Activated CD4-positive, CD25-positive, alpha-beta regulatory T cell treated with anti-CD3 and anti-CD28 coated beads, Interleukin-2, amount 50 U/mL, for 72 hours (primary cell): ENCODE data around the gene TIMP4.
A peak's percentile ranks its signal among the peaks of the same experiment; 100 is the strongest.

Source experiments
- DNase-seq: peaks from one replicate; pipeline ENCODE4 v3.0.0; 2021

Gene TIMP4

DNA sequence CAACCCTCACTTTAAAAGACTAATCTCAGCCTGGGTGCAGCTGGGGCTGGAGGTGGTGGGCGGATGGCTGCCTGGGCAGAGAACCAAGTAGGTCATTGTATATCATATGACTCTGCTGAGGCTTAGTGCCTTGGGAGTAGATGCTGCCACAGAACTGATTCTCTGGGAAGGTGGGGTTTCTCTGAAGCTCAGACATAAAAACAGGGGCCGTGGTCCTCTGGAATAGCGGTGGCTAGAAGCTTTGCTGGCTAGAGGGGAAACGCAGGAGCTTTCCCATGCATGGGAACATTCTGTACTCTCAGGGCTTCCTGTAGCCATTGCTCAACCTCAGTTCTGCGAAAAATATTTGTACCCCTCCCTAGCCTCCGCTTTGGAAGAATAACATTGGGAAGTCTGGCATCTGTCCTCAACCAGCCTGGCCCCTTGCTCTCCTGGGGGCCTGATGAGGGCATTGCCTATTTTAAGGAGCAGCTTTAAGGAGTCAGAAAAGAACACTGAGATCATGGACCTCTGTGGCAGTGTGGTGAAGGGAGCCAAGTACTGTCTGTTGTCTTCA is 14.7 kb downstream of the TIMP4 start:
- DNase-seq: no peak

DNA sequence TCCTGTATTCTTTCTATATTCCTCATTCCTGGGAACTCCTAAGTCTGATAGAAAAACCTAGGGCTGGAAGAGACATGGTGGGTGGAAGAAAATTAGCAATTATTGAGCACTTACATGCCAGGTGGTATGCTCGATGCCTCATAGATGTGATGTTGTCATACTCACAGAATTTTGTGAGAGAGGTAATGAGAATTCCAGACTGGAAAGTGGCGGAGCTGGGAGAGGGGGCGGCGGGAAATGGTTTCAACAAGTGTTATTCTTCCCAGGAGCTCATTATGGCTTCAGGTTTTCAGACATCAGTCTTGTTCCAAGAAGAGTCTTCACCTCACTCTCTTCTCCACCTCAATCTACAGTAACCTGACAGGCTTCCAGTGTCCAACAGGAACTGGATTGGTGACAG is 16.2 kb downstream of the TIMP4 start:
- DNase-seq: no peak

DNA sequence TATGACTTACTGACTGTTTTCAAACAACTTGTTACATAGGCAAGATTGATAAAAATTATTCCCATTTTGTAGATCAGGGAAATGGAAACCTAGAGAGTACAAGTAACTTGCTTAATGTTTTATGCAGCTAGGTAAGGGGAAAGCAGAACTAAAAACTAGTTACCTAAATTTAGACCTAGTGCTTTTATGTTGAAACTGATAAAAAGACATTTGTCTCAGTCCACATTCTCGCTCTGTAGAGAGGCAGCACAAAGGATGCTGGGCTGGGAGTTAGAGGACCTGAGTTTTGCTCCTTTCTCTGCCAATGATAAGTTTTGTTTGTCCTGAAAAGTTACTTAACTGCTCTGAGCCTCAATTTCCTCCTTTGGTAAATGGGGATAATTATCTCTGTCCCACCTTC is 17.4 kb downstream of the TIMP4 start:
- no peak for DNase-seq

DNA sequence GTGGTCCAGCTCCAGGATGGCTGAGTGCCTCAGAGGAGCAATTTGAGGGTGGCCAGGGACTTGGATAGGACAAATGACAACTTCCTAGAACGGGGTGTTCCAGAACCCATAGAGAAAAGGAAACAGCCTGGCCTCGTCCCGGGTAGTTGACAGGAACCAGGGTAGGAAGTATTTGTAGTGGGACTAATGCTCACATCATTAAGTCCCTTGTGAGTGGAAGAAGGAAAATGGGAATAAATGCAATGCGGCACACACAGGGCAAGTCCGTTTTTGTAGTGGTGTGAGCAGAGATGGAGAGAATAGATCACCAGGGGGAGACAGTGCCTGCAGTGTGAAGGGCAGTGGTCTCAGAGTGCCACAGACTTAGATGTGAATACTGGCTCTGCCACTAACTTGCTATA is 19.6 kb downstream of the TIMP4 start:
- DNase-seq: no peak

DNA sequence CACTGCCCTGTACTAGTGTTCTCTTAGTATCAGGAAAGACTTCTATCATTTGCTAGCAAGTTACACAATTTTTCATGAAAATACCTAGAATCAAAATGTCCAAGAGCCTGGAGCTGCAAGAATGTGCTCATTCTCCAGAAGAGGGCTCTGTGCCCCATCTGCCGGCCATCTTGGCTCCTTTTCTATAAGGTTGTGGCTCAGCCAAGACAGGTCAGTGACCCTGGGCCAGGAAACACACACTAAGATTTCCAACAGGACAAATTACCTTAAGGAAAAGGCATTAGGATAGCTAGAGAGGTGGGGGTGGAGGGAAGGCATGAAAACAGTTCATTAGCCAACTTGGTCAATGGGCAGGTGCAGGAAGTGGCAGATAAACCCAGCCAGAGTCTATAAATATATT is 20.7 kb downstream of the TIMP4 start:
- DNase-seq: no peak

DNA sequence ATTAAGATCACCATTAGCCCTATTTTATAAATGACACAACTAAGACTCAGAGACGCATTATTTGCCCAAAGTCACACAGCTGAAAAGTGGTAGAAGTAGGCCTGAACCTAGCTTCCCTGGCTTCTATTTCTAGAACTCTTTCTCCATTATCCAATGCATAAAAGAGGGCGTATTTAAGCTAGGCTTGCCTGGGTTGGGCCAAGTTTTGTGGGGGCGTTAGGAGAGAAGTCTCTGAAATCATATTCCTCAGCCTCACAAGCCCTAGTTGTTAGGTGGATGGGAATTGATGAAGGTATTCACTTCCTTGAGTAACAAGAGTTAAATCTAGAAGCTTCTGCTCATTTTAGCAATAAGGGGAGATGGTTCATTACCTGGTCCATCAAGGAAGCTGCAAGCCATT is 22.3 kb downstream of the TIMP4 start:
- DNase-seq: no peak

DNA sequence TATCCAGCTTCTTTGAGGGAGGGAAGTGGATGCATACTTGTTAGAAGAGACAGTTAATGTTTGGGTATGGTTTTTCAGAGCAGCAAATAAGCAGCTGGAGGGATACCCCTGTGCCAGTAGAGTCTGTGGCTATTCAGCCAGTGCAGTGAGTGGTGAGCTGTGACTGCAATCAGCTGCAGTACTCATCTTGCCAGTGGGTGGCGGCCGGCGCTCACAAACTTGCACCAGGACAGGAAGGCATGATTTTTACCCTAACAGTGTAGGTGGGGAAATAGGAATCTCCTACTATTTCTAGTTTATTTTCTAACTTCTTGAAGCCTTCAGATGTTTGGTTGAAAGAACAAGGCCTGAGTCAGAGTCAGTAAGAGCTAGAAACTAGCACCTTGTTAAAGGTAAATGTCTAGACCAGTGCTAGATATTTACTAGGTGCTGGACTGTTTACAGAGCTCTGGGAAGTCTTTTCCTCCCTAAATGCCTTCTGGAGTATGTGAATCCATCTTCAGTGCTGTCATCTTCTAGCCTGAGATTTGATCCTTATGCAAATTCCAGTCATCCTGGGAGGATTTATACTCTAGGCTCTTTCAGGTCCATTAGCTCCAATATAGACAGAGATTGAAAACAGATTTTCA is 23.6 kb downstream of the TIMP4 start:
- peak; percentile 62 for DNase-seq

DNA sequence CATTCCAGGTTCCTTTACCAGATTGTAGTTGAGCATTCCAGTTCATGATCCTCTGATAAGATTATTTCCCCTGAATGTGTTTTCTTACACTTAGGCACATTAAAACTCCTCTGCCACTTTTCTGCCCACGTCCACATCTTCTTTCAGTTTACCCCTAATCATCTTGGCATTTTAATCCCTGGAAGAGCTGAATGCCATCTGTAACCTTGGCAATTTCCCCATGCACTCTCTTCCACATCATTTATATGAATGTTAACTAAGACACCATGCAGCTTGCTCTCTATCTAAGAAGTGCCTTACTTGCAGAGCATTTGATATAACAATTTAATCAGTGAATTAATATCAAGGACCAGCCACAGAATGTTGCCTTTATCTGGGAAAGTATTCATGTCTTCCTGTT is 25.8 kb downstream of the TIMP4 start:
- no peak for DNase-seq

DNA sequence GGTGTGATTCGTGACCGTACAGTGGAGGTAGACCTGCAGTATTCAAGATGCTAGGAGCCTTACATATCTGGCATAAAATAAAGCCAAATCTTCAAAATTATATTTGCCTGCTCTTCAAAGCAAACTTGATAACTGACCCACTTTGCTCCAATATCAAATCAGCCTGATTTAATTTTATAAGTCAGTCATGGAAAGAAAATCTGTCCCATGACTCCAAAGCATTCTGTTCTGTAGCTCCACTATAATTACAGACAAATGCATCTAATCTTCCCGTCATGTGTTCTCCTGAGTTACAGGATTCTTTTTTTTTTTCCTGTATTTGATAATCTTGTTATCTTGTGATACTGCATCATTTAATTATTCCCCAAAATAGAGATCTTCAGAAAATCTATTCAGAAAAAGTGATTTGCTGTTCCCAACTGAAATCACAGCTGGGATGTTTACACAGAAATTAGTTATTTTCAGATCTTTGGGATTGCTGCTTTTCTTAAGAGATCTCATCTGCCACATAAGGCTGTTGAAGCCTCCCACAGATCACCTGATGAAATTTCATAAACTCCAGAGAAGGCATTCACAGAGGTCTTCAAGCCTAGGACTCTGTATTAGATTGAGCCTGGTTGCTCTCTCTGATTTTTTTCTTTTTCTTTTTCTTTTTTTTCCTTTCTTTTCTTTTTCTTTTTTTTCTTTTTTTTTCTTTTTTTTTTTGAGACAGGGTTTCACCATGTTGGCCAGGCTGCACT is 27.2 kb downstream of the TIMP4 start:
- DNase-seq: no peak

DNA sequence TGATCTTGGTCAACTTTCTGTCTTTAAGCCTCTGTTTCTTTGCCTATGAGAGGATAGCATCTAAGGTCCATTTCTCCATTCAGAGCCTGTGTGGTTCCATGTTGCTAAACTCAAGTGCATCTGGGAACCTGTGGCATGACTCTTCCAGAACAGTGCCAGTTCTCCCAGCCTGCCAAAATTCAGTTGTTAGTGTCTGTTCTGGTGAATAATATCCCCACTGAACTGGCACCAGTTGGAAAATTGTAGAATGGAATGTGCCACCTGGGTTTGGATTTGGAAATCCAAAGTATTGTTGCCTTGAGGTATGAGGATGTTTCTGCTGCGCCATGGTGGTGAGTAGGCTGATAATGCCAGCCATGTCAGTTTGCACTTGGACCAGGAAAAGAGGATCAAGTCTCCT is 31.3 kb downstream of the TIMP4 start:
- DNase-seq: no peak

DNA sequence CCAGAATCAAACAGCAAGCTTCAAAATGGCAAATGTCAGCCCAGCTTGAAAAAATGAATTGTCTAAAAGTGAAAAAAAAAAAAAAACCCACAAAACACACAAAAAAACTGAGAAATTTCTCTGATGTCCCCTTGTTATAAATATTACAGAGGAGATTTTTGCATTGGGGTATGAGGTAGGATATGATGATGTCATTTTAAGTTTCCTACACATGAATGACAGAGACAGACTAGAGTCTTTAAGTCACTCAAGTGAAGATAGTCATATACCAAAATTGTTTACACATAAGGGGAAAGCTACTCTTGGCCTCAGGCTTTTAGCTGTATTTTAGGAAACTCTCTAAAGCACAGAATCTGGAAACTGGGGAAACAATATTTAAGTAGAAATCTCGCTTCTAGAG is 32.9 kb downstream of the TIMP4 start:
- DNase-seq: no peak

DNA sequence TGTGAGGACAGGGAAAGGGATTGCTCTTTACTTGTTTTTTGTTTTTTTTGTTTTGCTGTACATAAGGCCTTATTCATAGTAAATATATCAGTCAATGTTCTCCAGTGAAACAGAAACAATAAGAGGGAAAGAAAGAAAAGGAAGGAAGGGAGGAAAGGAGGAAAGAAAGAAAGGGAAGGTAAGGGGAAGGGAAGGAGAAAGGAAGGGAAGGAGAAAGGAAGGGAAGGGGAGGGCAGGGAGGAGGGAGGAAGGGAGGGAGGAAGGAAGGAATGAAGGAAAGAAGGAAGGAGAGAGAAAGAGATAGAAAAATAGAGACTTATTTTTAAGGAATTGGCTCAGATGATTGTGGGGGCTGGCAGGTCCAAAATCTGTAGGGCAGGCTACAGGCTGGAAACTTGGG is 37.2 kb downstream of the TIMP4 start:
- DNase-seq: no peak

DNA sequence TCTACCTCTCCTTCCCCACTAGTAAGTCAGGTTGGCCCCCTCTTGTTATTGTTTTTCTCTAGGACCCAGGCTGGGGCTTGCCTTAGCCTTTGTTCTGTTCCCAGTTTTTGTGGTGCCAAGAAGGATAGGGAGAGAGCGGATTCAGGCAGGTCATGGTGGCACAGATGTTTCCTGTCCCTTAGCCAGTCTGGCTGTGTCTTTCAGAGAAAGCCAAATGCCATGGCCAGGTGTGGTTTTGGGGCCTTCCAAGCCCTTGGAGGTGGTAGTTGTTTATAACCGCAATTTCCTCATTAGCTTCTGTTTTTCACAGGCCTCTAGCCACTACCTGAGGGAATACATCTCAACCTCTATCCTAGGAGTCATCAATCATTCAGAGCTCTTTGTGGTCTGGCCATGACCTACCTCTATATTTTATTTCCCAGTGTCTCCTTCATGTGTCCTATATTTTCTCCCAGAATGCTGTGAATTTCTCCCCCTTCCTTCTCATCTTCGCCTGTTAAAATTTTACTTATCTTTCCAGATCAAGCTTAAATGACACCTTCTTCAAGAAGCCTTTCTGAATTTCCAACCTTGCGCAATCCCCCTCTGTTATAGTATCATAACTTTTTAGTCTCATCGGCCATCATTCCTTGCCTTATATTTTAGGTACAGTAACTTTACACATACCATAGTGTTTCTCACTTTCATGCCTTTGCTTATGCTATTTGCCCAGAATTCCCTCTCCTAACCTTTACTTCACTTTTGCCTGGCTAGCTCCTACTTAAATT is 38.2 kb downstream of the TIMP4 start:
- no peak for DNase-seq

DNA sequence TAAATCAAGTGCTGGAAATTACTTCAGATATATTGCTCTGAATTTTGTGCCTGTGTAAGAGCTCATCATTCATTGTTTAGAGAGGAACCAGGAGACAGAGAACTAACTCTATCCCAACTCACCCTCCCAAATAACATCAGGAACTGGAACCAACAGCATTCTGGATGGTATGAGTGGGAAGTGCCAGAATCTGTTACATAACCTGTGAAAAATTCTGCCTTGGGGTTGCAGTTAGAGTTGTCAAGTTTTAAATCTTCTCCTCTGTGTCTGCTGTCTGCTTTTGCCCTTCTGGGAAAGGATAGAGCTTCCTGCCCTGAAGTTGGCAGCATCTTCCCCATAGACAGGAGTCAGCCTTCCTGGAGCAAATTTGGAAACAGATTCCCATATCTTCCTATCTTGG is 41.2 kb downstream of the TIMP4 start:
- no peak for DNase-seq

DNA sequence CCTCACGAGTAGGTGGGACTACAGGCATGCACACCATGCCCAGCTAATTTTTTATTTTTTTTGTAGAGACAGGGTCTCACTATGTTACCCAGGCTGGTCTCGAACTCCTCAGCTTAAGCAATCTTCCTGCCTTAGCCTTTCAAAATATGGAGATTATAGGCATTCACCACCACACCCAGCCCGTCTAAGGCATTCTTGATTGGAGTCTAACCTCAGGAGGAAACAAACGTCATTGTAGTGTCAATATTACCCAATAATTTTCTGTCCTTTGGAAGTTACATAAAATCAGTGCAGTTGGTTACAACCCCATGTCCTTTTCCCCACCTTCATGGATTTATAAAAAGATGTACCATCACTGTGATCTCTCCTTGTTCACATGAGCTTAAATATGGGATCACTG is 41.8 kb downstream of the TIMP4 start:
- no peak for DNase-seq

DNA sequence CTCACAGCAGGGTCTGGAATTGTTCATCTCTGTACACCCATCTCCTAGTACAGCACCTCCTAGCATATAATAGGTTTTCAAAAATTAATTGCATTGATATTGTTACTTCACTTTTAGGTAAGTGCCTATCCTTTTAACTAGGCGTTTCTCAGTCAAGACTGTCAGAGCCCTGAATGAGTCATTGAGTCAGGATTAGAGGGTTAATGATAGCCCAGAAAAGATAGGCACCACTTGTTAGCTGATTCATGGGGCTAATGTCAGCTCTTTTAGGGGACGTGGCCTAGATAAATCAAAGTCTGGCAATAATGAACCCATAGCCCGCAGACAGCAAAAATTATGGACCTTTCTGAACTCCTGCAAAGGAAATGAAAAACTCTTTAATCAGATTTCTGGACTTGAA is 42.9 kb downstream of the TIMP4 start:
- no peak for DNase-seq

DNA sequence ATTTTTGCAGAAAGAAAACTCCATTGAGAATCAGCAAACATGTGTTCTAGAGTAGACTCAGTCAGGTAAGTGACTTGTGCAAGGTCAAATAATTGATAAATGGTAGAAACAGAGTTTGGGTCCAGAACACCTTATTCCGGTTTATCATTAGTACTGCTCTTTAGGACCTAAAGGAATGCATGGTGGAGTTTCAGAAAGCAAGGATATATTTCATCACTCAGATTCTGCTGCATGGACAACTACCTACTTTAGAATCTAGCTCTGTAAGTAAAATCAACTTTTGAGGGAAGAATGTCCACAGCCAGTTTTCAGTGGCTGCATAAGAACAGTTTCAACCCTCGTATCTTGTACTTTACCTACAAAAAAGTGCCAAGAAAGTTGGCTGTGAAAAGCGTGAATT is 43.6 kb downstream of the TIMP4 start:
- no peak for DNase-seq

DNA sequence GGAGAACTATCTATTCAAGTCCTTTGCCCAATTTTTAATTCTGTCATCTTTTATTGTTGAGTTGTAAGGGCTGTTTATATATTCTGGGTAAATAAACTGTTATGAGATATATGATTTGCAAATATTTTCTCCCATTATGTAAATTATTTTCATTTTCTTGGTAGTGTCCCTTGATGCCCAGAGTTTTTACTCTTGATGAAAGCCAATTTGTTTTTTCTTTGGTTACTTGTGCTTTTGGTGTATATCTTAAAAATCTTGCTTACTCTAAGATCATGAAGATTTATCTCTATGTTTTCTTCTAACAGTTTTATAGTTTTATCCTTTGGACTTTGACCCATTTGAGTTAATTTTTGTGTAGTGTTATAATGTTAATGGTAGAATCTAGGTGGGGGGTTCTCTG is 44.5 kb downstream of the TIMP4 start:
- DNase-seq: no peak

DNA sequence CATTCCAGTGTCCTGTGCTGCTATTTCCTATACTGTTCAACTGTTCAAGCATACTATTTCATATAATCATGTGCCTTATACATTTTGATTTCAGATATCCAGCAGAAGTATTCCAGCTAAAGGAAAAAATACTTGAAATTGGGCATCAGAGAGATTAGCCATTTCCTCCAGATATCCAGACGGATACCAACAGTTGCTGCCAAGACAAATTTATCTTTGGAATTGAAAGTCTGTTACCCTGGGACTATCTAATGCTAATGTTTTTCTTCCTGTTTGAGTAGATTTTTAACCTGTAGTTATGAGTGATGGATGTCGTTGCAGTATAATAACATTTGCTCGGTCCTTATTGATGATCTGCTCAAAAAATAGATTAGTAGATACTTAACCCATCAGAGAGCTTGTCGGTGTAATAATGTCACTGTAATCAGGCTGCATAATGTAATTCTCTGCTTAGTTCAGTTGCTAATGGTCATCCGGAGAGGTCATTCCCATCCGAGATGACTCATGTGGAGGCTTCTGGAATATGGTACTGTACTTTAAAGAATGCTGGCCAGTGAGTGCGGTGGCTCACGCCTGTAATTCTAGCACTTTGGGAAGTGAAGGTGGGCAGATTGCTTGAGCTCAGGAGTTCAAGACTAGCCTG is 51.5 kb downstream of the TIMP4 start:
- no peak for DNase-seq
